GM12878 (cell line): ENCODE data around the gene SLC13A4. TPM values are rescaled to one million over a fixed set of nuclear protein-coding genes. Genes with fewer than 3 reads are reported as not detected.

Experiments used
- ATAC-seq: fragments of 200-7000 bp; cut with Tn5 transposase; 3 replicates; pipeline ENCODE4 v1.9.1; 2020; ENCODE audit warnings: mild to moderate bottlenecking, moderate library complexity
- BruUV-seq: library from RNA; stranded (reverse); fragments of 400-500 nt; replicated peaks from 2 replicates; lab custom pipeline; 2021; lab: Mats Ljungman, UMichigan
- CTCF ChIA-PET: fragments of 300-600 bp; sonication (Branson Sonifier 250); formaldehyde crosslinking; extraction: SDS; loops from one replicate; lab custom pipeline; 2021; ENCODE audit warnings: inconsistent platforms; lab: Yijun Ruan, JAX
- POLR2A ChIA-PET: fragments of 350-600 bp; formaldehyde crosslinking; extraction: SDS; loops from one replicate; lab custom pipeline; 2021; ENCODE audit warnings: inconsistent platforms; lab: Charles Lee
- RAD21 ChIA-PET: fragments of 300-600 bp; sonication (Branson Sonifier 250); formaldehyde crosslinking; loops from one replicate; lab custom pipeline; 2023; ENCODE audit warnings: antibody characterized with exemption; ENCODE audit not compliant: unreplicated experiment; lab: Charles Lee
- SMC1A ChIA-PET: fragments of 300-600 bp; sonication (Branson Sonifier 250); formaldehyde crosslinking; loops from one replicate; lab custom pipeline; 2023; ENCODE audit not compliant: unreplicated experiment, uncharacterized antibody; lab: Charles Lee
- DNase-seq: peaks from one replicate; pipeline ENCODE4 v3.0.0-alpha.2; 2011; ENCODE audit warnings: low read depth, low spot score
- FAIRE-seq: peaks from 3 replicates; lab custom pipeline; 2011; peaks lifted over from hg19 to GRCh38; lab: Jason Lieb, UNC
- H2AFZ ChIP-seq: 2 replicates; pipeline ENCODE4 v1.6.0; 2011; ENCODE audit warnings: low read depth, low read length, control low read depth; ENCODE audit not compliant: control insufficient read depth
- H3K27ac ChIP-seq: 2 replicates; pipeline ENCODE4 v1.5.1; 2011; ENCODE audit warnings: control low read depth; ENCODE audit not compliant: control insufficient read depth, insufficient read depth
- H3K27me3 ChIP-seq, 2 experiments: replicated peaks in 1 of 2; 2 replicates each; pipeline versions ENCODE4 v1.6.0 to v1.6.1; 2011; ENCODE audit warnings: low read length in 1 of 2; ENCODE audit not compliant: control insufficient read depth in 2 of 2, insufficient read depth in 2 of 2
- H3K36me3 ChIP-seq, 2 experiments: 2 replicates each; pipeline ENCODE4 v1.5.1; 2011; ENCODE audit warnings: low read length in 1 of 2; ENCODE audit not compliant: control insufficient read depth in 2 of 2, insufficient read depth in 2 of 2
- H3K4me1 ChIP-seq: 2 replicates; pipeline ENCODE4 v1.6.1; 2011; ENCODE audit warnings: mild to moderate bottlenecking, low read length, moderate library complexity, mixed read lengths; ENCODE audit not compliant: control insufficient read depth, insufficient read depth
- H3K4me2 ChIP-seq: 2 replicates; pipeline ENCODE4 v1.6.0; 2011; ENCODE audit warnings: control low read depth; ENCODE audit not compliant: control insufficient read depth, insufficient read depth
- H3K4me3 ChIP-seq: fragments of 200-600 bp; sonication (generic); 2 replicates; pipeline ENCODE4 v1.5.1; 2016
- H3K79me2 ChIP-seq: 2 replicates; pipeline ENCODE4 v1.6.0; 2011; ENCODE audit warnings: low read length; ENCODE audit not compliant: control insufficient read depth, insufficient read depth
- H3K9ac ChIP-seq: 2 replicates; pipeline ENCODE4 v1.8.0; 2011; ENCODE audit warnings: low read length, control low read depth, mixed read lengths; ENCODE audit not compliant: control insufficient read depth, insufficient read depth
- H3K9me3 ChIP-seq: replicated peaks from 3 replicates; pipeline ENCODE4 v1.5.1; 2011; ENCODE audit warnings: mild to moderate bottlenecking, low read length; ENCODE audit not compliant: control insufficient read depth, insufficient read depth
- H4K20me1 ChIP-seq: 2 replicates; pipeline ENCODE4 v1.6.0; 2011; ENCODE audit not compliant: control insufficient read depth, insufficient read depth
- E4F1 ChIP-seq: fragments of 450-650 bp; IDR thresholded peaks from 2 replicates; pipeline ENCODE4 v1.6.1; 2018; ENCODE audit warnings: borderline replicate concordance, mild to moderate bottlenecking; ENCODE audit not compliant: partially characterized antibody
- FOXM1 ChIP-seq: IDR thresholded peaks from 2 replicates; pipeline ENCODE4 v1.6.1; 2012; ENCODE audit warnings: low read depth, mild to moderate bottlenecking, inconsistent platforms, low read length, moderate library complexity
- IKZF2 ChIP-seq, 2 experiments: fragments of 450-650 bp; IDR thresholded peaks; 2 replicates each; pipeline ENCODE4 v1.6.1; 2017; ENCODE audit warnings: mild to moderate bottlenecking in 2 of 2, moderate library complexity in 2 of 2
- NFIC ChIP-seq: IDR thresholded peaks from 2 replicates; pipeline ENCODE4 v1.6.1; 2012; ENCODE audit warnings: low read depth, mild to moderate bottlenecking, inconsistent platforms, low read length, moderate library complexity
- NFXL1 ChIP-seq: fragments of 450-650 bp; IDR thresholded peaks from 2 replicates; pipeline ENCODE4 v1.6.1; 2017; ENCODE audit warnings: antibody characterized with exemption, mild to moderate bottlenecking, borderline replicate concordance
- PRDM15 ChIP-seq: fragments of 450-650 bp; formaldehyde crosslinking; IDR thresholded peaks from 2 replicates; pipeline ENCODE4 v1.4.0; 2020; ENCODE audit warnings: mild to moderate bottlenecking, moderate library complexity
- WRNIP1 ChIP-seq: IDR thresholded peaks from 2 replicates; pipeline ENCODE4 v1.6.1; 2011; ENCODE audit warnings: low read depth, low read length, improper control_type of control experiment, borderline replicate concordance
- YY1 ChIP-seq: IDR thresholded peaks from 2 replicates; pipeline ENCODE4 v1.6.1; 2011; ENCODE audit warnings: low read depth, mild to moderate bottlenecking, low read length
- ZBTB33 ChIP-seq: fragments of 450-650 bp; IDR thresholded peaks from 2 replicates; pipeline ENCODE4 v1.6.1; 2017; ENCODE audit warnings: mild to moderate bottlenecking
- ZNF592 ChIP-seq: fragments of 450-650 bp; IDR thresholded peaks from 2 replicates; pipeline ENCODE4 v1.6.1; 2017; ENCODE audit warnings: mild to moderate bottlenecking, moderate library complexity
- WGBS: methylation state at CpG from one replicate; pipeline ENCODE4 v1.1.6; 2016; ENCODE audit warnings: low lambda C conversion rate; ENCODE audit not compliant: insufficient replicate concordance, insufficient coverage; ENCODE audit errors: missing lambda C conversion rate; 5-methylcytosine and 5-hydroxymethylcytosine counted together
- in situ Hi-C: fragments of 300-500 bp; cut with MboI; formaldehyde crosslinking; loops from 9 replicates; pipeline ENCODE4 v1.14.3; 2018; ENCODE audit warnings: mixed read lengths
- intact Hi-C: fragments of 100-400 bp; cut with micrococcal nuclease; formaldehyde crosslinking; loops from one replicate; pipeline ENCODE4 v1.14.2; 2022; ENCODE audit not compliant: unreplicated experiment
- polyA plus RNA-seq, 11 experiments: library from polyadenylated mRNA; depleted of rRNA in 4 of 11; unstranded in 6 of 11; stranded (reverse) in 5 of 11; fragments of >200 nt; fragmentation: Nextera tagmentation in 4 of 11; fragmentation: Illumina TruSeq in 1 of 11; extraction: Ambion mirVana in 4 of 11; extraction: Trizol in 1 of 11; gene quantifications; 1 replicate in 1 of 11; 2 replicates in 10 of 11; pipeline versions ENCODE4 v1.2.1 to v1.2.3, GENCODE V29; 2011 to 2016; ENCODE audit warnings: inconsistent platforms in 2 of 11, missing spikeins in 2 of 11, low read depth in 1 of 11
- total RNA-seq, 4 experiments: library from RNA; depleted of rRNA in 3 of 4; stranded (reverse); fragments of >200 nt in 3 of 4; fragmentation: Illumina TruSeq in 1 of 4; extraction: Trizol in 1 of 4; gene quantifications; 2 replicates each; pipeline versions ENCODE4 v1.2.1 to v1.2.3, GENCODE V29; 2013 to 2021
- TF ChIP-seq, protein P1 (sequence below): IDR thresholded peaks from 2 replicates; pipeline ENCODE4 v1.6.1; 2011; ENCODE audit warnings: low read depth, low read length, improper control_type of control experiment, borderline replicate concordance

SLC13A4 gene
- total and polyA plus RNA-seq, 10 of the 15 experiments (the other 5 are each of a cell fraction or from before 2014, with no cell fraction given) = 0.14 to 0.23 (median 0.20) TPM; not detected in 7

GRCh38 chr7:135768467-135768866 lies 40.5 kb upstream of the SLC13A4 start:
- ATAC-seq = no peak
- POLR2A ChIA-PET = no interaction called here
- Histone ChIP-seq H3K9ac (no peak overlapping the region), H3K27me3 (no peaks in the 10 kb centered on the region; a peak in 1 of 4 replicates), H4K20me1 (no peaks in the 10 kb centered on the region), H3K27ac (no peak overlapping the region), H2AFZ (no peak overlapping the region), H3K4me3 (no peak overlapping the region), H3K79me2 (no peaks in the 10 kb centered on the region), H3K36me3 (no peaks in the 10 kb centered on the region), H3K9me3 (no peaks in the 10 kb centered on the region), H3K4me1 (no peaks in the 10 kb centered on the region), H3K4me2 (no peak overlapping the region)
- intact Hi-C loops = no loop called here
- SMC1A ChIA-PET = no interaction called here
- RAD21 ChIA-PET = no interaction called here
- no TSS peak for BruUV-seq
- CTCF ChIA-PET = no interaction called here
- no peak for FAIRE-seq
- 29% methylated on average over 4 of the region's 4 CpGs for WGBS
- in situ Hi-C loops = no loop called here
- DNase-seq = no peak
- TF ChIP-seq YY1 (no peak), PRDM15 (CRISPR knock-in tag) (no peak), E4F1 (no peak), ZBTB33 (no peak), FOXM1 (no peak), WRNIP1 (no peak), NFXL1 (no peak), ZNF592 (no peak), NFIC (no peak), IKZF2 (IDR thresholded peaks at IDR 0.05) (no peak)
- TF ChIP-seq, protein P1, sequence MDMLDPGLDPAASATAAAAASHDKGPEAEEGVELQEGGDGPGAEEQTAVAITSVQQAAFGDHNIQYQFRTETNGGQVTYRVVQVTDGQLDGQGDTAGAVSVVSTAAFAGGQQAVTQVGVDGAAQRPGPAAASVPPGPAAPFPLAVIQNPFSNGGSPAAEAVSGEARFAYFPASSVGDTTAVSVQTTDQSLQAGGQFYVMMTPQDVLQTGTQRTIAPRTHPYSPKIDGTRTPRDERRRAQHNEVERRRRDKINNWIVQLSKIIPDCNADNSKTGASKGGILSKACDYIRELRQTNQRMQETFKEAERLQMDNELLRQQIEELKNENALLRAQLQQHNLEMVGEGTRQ = no peak
